GM21367 (cell line): Measurements from ENCODE around the gene FXR2.
"Not testable (repeated sequence)": the region's sequence is repeated elsewhere in the genome, so short reads cannot be mapped to it uniquely, and the experiment has no call there.

Source experiments
- ATAC-seq: cut with Tn5 transposase; IDR thresholded peaks from one replicate; pipeline ENCODE4 v1.9.1; 2021; ENCODE audit not compliant: unreplicated experiment

FXR2 gene

GRCh38 chr17:7629939-7630571, 15.4 kb upstream of the FXR2 start, which contains the start of gene SHBG:
Gene SHBG (plus strand): TSS chr17:7630135. CDS start chr17:7630173, 38 bp downstream.
- no peak for ATAC-seq

- ATAC-seq, result peak; percentile 75
Observed at GRCh38 chr17:7627250-7628121, 12.8 kb upstream of the FXR2 start, which contains the start of gene SAT2. Gene SAT2 (minus strand): TSS chr17:7627821. CDS start chr17:7627635, 186 bp downstream.

DNA sequence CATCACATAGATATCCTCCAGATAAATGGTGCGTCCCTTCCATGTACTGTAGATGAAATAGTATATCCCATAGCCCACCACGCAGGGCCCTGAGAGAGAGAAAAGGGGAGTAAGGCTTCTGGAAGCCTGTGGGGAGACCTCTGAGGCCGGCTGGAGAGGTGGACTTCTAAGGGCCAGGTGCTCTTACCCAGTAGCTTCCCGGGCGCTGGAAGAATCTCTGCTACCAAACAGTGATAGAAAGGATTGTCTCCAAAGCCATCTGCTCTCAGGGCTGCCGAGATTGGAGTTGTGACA, 12.2 kb upstream of the FXR2 start:
- no peak for ATAC-seq

- ATAC-seq, result no peak
Observed at GRCh38 chr17:7626307-7626706, 11.6 kb upstream of the FXR2 start.

- not testable (repeated sequence) for ATAC-seq
Observed at GRCh38 chr17:7625749-7626148, 11.1 kb upstream of the FXR2 start.

GRCh38 chr17:7623661-7624060, 9.0 kb upstream of the FXR2 start:
- no peak for ATAC-seq

- ATAC-seq, result no peak
Observed at GRCh38 chr17:7620835-7621234, 6.1 kb upstream of the FXR2 start.

DNA sequence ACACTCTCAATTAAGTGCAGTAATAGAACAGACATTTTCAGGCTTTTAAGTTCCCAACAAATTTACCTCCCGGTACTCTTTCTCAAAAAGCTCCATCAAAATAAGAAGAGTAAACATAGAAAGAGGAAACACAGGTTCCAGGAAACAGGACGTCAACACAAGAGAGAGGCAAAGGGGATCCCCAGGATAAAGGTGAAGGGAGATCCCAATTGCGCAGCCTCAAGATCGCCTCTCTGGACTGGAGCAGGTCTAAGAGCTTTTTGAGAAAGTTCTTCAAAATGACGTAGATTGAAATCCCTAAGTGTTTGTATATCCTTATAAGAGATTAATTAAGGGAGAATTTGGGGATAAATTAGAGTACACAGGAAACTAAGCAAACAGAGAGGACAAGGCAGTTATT, 3.9 kb upstream of the FXR2 start:
- ATAC-seq, result no peak

DNA sequence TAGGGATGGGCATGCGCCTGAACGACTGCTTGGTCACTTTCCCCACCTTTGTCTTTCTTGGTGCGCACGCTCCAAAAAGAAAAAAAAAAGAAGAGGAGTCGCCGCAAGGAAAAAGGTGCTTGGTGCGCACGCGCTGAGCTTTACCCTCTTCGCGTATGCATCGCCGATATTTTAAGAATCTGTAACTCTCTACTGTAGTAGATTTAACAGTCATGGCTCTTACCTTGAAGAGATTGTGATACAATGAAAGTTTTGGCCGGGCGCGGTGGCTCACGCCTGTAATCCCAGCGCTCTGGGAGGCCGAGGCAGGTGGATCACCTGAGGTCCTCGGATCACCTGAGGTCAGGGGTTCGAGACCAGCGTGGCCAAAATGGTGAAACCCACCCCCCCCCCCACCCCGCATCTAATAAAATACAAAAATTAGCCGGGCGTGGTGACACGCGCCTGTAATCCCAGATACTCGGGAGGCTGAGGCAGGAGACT, 609 bp upstream of the FXR2 start:
- no peak for ATAC-seq

- no peak for ATAC-seq
Observed at GRCh38 chr17:7613769-7614424, 800 bp downstream of the FXR2 start.

DNA sequence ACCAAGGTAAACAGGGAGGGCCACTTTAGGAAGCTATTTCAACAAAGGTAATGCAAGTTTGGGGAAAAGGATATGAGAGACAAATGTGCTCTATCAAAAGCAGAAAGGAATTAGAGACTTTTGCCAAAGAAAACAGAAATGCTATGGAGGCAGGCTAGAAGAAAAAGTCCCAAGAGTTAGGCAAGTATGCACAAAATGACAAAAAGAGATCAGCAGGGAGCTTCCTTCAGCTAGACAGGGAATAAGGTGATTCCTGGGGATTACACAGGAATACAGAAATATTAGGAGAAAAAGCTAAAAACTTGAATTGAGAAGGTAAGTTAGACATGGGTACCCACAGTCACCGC, 2.4 kb downstream of the FXR2 start:
- no peak for ATAC-seq

DNA sequence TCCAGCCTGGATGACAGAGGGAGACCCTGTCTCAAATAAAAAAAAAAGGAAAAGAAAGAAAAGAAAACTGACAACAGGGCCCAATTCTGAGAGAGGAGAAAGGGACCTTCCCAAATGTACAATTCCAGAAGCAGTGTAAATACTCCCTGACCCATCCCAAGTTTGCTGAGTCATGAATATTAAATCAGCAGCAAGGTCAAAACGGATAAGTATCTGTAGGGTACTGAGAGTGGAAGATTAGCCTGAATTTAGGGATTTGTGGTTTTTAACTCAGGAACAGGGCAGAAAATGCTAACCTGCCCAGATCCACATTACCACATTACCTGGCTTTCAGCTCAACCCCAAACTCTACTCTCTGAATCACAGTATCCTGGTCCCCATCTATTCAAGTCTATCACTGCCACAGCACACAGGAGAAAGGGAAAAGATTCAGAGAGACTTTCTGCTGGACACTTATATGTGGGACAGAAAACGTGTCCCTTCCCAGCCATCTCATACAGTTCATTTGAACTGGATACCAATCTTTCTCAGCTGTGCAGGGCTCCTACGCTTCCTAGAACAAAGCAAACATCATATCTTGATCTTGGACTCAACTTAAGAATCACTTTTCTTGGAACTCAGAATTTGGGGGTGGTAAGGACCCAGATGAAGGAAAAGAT, 2.9 kb downstream of the FXR2 start:
- ATAC-seq, result no peak

DNA sequence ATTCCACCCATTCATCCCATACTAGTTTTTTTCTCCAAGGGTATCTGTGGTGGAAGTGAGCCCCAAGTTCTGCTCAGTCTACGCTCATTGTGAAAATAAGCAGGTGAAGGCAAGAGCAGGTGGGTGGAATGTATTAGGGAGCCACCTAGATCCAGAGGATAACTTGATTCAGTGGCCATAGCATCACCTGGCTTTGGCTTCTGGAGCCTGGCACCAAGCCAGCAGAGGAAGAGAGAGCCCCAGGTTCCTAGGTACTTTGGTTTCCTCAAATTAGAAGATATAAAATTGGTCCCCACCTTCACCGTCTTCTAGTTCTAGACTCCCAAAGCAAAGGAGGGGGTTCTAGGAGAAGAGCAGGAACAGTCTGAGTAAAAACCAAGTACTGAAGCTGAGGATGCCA, 4.1 kb downstream of the FXR2 start:
- ATAC-seq, result no peak

GRCh38 chr17:7606280-7606679, 8.4 kb downstream of the FXR2 start:
- no peak for ATAC-seq

DNA sequence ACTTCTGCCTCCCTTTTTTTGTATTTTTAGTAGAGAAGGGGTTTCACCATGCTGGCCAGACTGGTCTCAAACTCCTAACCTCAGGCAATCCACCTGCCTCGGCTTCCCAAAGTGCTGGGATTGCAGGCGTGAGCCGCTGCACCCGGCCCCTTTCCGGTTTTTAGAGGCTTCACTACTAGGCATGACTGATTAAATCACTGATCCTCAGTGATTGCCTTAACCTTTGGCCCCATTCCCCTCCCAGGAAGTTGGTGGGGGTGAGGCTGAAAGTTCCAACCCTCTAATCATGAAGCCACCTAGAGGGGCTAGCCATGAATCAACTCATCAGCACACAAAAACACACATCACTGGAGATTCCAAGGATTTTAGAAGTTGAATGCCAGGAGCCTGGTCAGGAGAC, 17.1 kb downstream of the FXR2 start:
- not testable (repeated sequence) for ATAC-seq

- no peak for ATAC-seq
Observed at GRCh38 chr17:7593296-7593695, 21.4 kb downstream of the FXR2 start.

- no peak for ATAC-seq
Observed at GRCh38 chr17:7592422-7593021, 22.2 kb downstream of the FXR2 start.

DNA sequence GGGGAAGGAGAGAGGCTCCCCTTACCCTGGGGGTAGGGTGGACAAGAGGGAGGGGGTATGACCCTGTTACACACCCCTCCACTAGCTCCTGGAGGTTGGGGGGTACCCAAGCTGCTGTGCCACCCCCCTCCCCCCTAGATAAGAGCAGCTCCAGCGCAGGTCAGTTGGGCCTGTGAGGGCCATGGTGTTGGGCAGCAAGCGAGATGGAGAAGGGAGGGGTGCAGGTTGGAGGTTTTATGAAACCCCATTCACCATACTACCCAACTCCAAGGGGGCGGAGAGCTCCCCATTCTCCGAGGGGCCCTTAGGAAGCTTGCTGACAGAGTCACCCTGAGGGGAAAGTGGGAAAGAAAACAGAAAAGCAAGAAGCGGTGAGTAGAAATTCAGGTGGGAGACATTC, 23.1 kb downstream of the FXR2 start:
- ATAC-seq, result no peak

GRCh38 chr17:7590743-7591142, 24.0 kb downstream of the FXR2 start:
- no peak for ATAC-seq

DNA sequence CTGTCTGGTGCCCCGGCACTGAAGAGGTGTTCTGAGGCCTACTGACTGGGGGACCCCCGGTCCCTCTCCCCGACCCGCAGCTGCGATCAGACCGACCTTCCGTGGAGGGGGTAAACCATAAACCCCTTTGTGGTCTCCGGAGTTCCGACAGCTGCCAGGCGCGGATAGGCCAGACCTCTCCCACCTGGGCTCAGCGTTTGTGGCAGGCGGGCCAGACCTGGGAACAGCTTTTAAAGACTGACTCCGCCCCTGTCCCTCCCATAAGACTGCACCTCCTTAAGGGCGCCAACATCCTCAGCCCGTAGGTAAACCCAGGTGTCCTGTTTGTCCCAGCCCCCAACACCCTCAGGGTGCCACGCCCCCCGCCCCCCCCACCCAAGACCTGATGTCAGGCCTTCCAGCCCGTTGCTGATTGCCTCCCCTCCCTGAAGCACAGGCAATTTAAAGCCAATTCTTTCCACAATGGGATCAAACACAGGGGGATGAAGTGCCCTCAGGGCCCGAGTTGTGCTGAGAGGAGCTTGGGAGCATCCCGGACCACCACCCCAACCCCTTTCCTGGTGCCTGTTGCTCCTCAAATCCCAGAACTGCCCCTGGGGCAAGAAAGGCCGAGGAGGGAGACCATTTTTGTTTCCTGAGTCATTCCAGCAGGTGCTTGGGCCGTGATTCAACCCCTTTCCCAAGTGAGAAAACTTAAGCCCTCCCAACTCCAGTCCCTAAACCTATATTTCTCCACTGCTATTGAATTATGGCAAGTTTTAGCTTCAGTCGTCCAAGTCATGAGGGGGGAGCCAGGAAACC, 24.6 kb downstream of the FXR2 start, which contains the start of gene SOX15:
TSS of gene SOX15 (minus strand) at position 204 of the 801 bp plus-strand sequence. CDS start 418 bp downstream, outside the sequence.
- no peak for ATAC-seq
